ENCODE data around the gene AP3B1.

Gene AP3B1

GRCh38 chr5:78102500-78102899, 192.0 kb downstream of the AP3B1 start:
- TF ChIP-seq REST (IDR thresholded peaks at IDR 0.05; ENCODE audit: insufficient replicate concordance, low read depth), result no peak
- no peak for TF ChIP-seq SPI1 (IDR thresholded peaks at IDR 0.05; ENCODE audit: borderline replicate concordance, low read depth)
- TF ChIP-seq CTCF (IDR thresholded peaks at IDR 0.05; ENCODE audit: insufficient read depth, low read length), result no peak
- no peak for TF ChIP-seq POLR2AphosphoS5 (IDR thresholded peaks at IDR 0.05; ENCODE audit: low read depth)
- TF ChIP-seq GABPA (IDR thresholded peaks at IDR 0.05; ENCODE audit: low read depth), result no peak
- H3K4me3 ChIP-seq (replicated peaks; ENCODE audit: insufficient read depth, low read length), result no peak overlapping the region
- H3K27ac ChIP-seq (replicated peaks), result no peak overlapping the region
- no peaks in the 10 kb centered on the region for H3K27me3 ChIP-seq (ENCODE audit: insufficient read depth, poor library complexity, severe bottlenecking)
- DNase-seq (ENCODE audit: low read depth in 1 of 2, low spot score in 1 of 2), result no peak

GRCh38 chr5:78095125-78095524, 199.4 kb downstream of the AP3B1 start:
- no peaks in the 10 kb centered on the region for H3K27me3 ChIP-seq (ENCODE audit: insufficient read depth, poor library complexity, severe bottlenecking)
- no peak for DNase-seq (ENCODE audit: low read depth in 1 of 2, low spot score in 1 of 2)
- TF ChIP-seq REST (IDR thresholded peaks at IDR 0.05; ENCODE audit: insufficient replicate concordance, low read depth) (no peak), POLR2AphosphoS5 (IDR thresholded peaks at IDR 0.05; ENCODE audit: low read depth) (no peak), SPI1 (IDR thresholded peaks at IDR 0.05; ENCODE audit: borderline replicate concordance, low read depth) (no peak), CTCF (IDR thresholded peaks at IDR 0.05; ENCODE audit: insufficient read depth, low read length) (no peak), GABPA (IDR thresholded peaks at IDR 0.05; ENCODE audit: low read depth) (no peak)
- no peak overlapping the region for H3K4me3 ChIP-seq (replicated peaks; ENCODE audit: insufficient read depth, low read length)
- no peak overlapping the region for H3K27ac ChIP-seq (replicated peaks)

GRCh38 chr5:78090002-78090401, 204.5 kb downstream of the AP3B1 start:
- no peak for DNase-seq (ENCODE audit: low read depth in 1 of 2, low spot score in 1 of 2)
- no peak overlapping the region for H3K27ac ChIP-seq (replicated peaks)
- no peaks in the 10 kb centered on the region for H3K27me3 ChIP-seq (ENCODE audit: insufficient read depth, poor library complexity, severe bottlenecking)
- TF ChIP-seq GABPA (IDR thresholded peaks at IDR 0.05; ENCODE audit: low read depth) (no peak), REST (IDR thresholded peaks at IDR 0.05; ENCODE audit: insufficient replicate concordance, low read depth) (no peak), CTCF (IDR thresholded peaks at IDR 0.05; ENCODE audit: insufficient read depth, low read length) (no peak), POLR2AphosphoS5 (IDR thresholded peaks at IDR 0.05; ENCODE audit: low read depth) (no peak), SPI1 (IDR thresholded peaks at IDR 0.05; ENCODE audit: borderline replicate concordance, low read depth) (no peak)
- H3K4me3 ChIP-seq (replicated peaks; ENCODE audit: insufficient read depth, low read length), result no peak overlapping the region
